ENCODE results near the gene PKNOX2.

Gene PKNOX2

GRCh38 chr11:125374398-125374797 is 209.8 kb downstream of the PKNOX2 start:
- H3K4me3 ChIP-seq (replicated peaks; ENCODE audit: insufficient read depth, low read length), result no peak overlapping the region
- H3K27me3 ChIP-seq (ENCODE audit: insufficient read depth, poor library complexity, severe bottlenecking), result peaks cover 11% of the 10 kb centered on the region
- TF ChIP-seq POLR2AphosphoS5 (IDR thresholded peaks at IDR 0.05; ENCODE audit: low read depth) (no peak), GABPA (IDR thresholded peaks at IDR 0.05; ENCODE audit: low read depth) (no peak), SPI1 (IDR thresholded peaks at IDR 0.05; ENCODE audit: borderline replicate concordance, low read depth) (no peak), REST (IDR thresholded peaks at IDR 0.05; ENCODE audit: insufficient replicate concordance, low read depth) (no peak), CTCF (IDR thresholded peaks at IDR 0.05; ENCODE audit: insufficient read depth, low read length) (no peak)
- H3K27ac ChIP-seq (replicated peaks), result no peak overlapping the region
- DNase-seq (ENCODE audit: low read depth in 1 of 2, low spot score in 1 of 2), result no peak

GRCh38 chr11:125375146-125375545 is 210.6 kb downstream of the PKNOX2 start:
- Histone ChIP-seq H3K27ac (replicated peaks) (no peak overlapping the region), H3K27me3 (ENCODE audit: insufficient read depth, poor library complexity, severe bottlenecking) (peaks cover 11% of the 10 kb centered on the region)
- TF ChIP-seq SPI1 (IDR thresholded peaks at IDR 0.05; ENCODE audit: borderline replicate concordance, low read depth) (no peak), GABPA (IDR thresholded peaks at IDR 0.05; ENCODE audit: low read depth) (no peak), REST (IDR thresholded peaks at IDR 0.05; ENCODE audit: insufficient replicate concordance, low read depth) (no peak), CTCF (IDR thresholded peaks at IDR 0.05; ENCODE audit: insufficient read depth, low read length) (no peak), POLR2AphosphoS5 (IDR thresholded peaks at IDR 0.05; ENCODE audit: low read depth) (no peak)

GRCh38 chr11:125376117-125376516 is 211.6 kb downstream of the PKNOX2 start:
- DNase-seq (ENCODE audit: low read depth in 1 of 2, low spot score in 1 of 2), result no peak
- H3K27ac ChIP-seq (replicated peaks), result no peak overlapping the region
- TF ChIP-seq CTCF (IDR thresholded peaks at IDR 0.05; ENCODE audit: insufficient read depth, low read length) (no peak), SPI1 (IDR thresholded peaks at IDR 0.05; ENCODE audit: borderline replicate concordance, low read depth) (no peak), REST (IDR thresholded peaks at IDR 0.05; ENCODE audit: insufficient replicate concordance, low read depth) (no peak), GABPA (IDR thresholded peaks at IDR 0.05; ENCODE audit: low read depth) (no peak)
- no peak overlapping the region for H3K4me3 ChIP-seq (replicated peaks; ENCODE audit: insufficient read depth, low read length)
- peaks cover 8% of the 10 kb centered on the region for H3K27me3 ChIP-seq (ENCODE audit: insufficient read depth, poor library complexity, severe bottlenecking)

More at GRCh38 chr11:125375146-125375545, 210.6 kb downstream of the PKNOX2 start:
- no peak for DNase-seq (ENCODE audit: low read depth in 1 of 2, low spot score in 1 of 2)
- no peak overlapping the region for H3K4me3 ChIP-seq (replicated peaks; ENCODE audit: insufficient read depth, low read length)
